GM19043 (cell line): ENCODE measurements around the gene DYNC1LI1.

Experiments used
- ATAC-seq: cut with Tn5 transposase; IDR thresholded peaks from one replicate; pipeline ENCODE4 v1.9.1; 2021; ENCODE audit warnings: low read depth; ENCODE audit not compliant: unreplicated experiment

The DYNC1LI1 gene

DNA sequence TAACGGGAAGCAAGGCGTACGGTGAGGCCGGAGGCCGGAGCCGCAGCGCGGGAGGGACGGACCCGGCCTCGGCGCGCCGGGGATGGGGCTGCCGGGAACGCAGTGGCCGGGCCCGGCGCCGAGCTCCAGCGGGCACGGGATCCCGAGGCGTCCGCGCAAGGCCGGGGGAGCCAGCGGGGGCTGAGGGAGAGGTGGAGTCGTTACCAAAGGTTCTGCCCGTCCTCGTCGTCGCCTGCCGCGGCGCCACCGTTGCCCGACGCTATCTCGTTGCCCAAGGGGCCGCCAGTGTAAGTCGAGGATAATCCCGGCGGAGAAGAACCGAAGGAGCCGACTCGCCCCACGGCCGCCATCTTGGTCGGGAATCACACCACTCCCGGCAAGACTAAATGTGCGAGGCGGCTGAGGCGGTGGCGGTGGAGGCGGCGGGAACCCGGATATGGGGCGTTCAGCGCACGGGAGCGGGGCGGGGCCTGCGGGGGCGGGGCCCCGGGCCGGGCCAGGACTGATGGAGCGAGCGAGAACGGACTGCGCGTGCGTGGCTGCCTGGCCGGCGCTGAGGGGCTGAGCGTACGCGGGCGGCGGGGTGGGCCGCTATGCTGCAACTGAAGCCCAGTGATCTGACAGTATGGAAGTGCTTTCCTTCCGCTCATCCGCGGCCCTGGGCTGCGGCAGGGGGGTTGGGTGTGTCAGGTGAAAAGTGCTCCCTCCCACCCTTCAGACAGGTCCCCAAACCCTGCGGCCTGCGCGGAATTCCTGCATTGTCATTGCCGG lies at the start of gene DYNC1LI1:
Gene DYNC1LI1 (minus strand): TSS at position 438 of the 771 bp plus-strand sequence. CDS start 88 bp downstream, at position 350.
- ATAC-seq: peak; percentile 81

DNA sequence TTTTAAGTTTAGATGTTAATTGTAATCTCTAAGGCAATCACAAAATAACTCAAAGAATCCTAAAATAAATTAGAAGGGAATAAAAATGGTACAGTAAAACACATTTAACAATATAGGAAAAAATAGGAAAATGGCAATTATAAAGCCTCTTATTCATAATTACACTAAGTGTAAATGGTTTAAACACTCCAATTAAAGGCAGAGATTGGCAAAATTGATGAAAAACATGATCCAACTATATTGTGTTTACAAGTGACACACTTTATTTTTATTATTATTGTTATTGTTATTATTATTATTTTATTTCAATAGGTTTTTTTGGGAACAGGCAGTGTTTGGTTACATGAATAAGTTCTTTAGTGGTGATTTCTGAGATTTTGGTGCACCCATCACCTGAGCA lies 48.7 kb upstream of the DYNC1LI1 start:
- ATAC-seq: no peak

DNA sequence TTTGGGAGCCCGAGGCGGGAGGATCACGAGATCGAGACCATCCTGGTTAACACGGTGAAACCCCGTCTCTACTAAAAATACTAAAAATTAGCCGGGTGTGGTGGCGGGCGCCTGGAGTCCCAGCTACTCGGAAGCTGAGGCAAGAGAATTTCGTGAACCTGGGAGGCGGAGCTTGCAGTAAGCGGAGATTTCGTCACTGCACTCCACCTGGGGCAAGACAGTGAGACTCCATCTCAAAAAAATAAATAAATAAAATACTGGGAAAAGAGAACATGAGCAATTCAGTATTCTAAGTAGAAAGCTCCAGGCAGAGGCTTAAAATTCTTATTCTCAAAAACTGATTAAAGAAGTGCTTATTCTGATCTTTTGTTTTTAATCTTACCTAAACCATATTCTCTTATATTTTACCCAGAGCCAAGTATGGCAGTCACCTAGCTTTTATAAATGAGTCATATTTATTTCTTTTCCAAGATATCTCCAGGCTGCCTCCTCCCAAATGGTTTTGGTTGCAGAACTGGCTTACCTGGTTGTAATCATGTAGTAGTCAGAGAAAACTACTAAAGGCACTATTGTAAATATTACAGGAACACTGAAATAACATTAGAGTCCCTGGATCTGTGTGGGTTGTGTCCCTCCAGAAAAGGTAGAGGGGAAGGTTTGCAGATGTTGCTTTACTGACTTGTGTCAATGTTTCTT lies 45.8 kb upstream of the DYNC1LI1 start:
- ATAC-seq: no peak

DNA sequence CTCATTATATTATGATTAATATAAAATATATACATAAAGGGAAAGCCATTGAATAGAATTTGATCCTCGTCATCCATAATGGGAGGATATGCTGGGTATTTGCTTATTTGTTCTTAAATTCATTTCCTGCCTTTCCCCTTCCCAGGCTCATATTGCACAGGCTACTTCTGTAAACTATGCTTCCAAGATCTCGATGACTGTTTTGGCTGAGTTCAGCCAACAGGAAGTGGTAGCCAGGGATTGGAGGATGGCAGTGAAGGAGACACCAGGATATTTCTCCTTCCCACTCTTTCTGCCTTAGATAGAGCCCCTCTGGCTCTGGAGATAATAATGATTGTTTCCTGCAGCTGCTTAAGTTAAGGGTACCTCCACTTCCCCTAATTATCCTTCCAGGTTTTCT lies 44.3 kb upstream of the DYNC1LI1 start:
- no peak for ATAC-seq

DNA sequence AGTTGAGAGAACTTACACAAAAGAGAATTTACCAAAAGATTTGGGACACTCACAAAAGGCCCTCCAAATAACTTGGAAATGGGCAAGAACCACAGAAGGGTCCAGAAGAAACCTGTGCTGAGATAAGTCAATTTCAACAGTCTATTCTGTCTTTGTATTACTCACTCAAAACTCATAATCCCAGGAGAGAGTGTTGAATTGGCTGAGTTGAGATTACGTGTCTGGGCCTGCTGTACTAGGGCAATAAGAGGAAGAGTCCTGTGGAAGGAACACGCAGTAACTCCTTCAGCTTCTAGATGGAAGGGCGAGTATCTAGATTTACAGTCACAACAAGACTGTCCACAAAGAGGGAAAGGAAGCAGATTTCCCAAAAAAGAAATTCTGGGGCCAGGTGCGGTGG lies 42.5 kb upstream of the DYNC1LI1 start:
- no peak for ATAC-seq

DNA sequence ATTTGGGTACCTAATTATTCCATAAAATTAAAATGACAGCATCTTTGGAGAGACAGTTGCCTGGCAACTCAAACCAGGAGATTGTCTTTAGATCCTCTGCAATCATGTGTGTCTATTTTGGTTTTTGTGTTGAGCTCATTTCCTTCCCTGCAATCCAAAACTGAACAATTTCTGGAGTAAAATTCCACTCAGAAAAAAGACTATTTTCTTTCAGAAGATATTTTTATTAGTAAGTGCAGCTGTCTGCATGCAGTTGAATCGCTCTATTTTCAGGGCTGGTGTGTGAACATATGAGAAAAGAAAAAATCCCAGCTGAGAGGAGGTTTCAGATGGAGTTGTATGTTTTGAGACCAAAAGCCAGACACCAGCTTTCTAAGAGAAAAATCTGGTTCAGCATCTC lies 41.9 kb upstream of the DYNC1LI1 start:
- ATAC-seq: no peak

DNA sequence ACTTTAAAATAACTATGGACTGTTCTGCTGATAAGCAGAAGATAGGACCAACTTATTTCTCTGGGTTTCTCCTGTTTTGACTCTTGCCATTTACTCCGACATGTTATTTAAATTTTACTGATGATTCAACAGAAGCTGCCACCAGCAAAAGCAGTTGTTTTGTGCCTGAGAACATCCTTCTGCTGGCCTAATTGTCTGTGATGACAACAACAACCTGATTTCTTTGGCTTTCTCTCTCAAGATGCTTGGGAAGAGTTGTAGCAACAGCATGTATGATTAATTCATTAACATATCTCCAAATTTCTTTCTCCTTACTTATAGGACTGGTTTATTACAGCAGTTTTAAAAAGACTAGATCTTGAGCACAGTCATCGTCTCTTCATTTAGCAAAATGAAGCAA lies 36.9 kb upstream of the DYNC1LI1 start:
- no peak for ATAC-seq

DNA sequence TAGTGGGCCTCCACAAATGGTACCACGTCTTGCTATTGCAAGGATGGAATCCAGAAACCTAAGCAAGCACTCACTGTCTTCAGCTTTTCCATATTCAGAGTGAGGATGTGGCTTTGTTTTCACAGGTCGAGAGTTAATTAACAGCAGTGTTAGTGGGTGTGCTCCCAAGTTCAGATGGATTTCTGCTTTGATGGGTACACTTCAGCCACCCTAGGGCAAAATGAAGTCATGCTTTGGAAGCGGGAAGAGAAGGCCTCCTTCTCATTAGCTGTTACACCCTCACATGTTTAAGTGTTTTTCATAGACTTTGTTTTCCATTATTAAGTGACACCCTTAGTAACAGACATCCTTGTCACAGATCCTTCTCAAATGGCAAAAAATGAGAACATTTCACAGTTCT lies 36.3 kb upstream of the DYNC1LI1 start:
- ATAC-seq: no peak

DNA sequence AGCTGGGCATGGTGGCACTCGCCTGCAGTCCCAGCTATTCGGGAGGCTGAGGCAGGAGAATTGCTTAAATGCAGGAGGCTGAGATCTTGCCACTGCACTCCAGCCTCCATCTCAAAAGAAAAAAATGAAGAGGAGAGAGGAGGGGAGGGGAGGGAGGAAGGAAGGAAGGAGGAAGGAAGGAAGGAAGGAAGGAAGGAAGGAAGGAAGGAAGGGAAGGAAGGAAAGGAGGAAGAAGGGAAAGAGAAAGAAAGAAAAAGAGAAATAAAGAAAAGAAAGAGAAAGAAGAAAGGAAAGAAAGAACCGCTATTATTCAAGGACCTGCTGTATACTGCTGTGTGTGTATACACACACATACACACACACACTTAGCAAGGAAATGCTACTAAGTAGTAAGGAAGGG lies 35.6 kb upstream of the DYNC1LI1 start:
- ATAC-seq: no peak

DNA sequence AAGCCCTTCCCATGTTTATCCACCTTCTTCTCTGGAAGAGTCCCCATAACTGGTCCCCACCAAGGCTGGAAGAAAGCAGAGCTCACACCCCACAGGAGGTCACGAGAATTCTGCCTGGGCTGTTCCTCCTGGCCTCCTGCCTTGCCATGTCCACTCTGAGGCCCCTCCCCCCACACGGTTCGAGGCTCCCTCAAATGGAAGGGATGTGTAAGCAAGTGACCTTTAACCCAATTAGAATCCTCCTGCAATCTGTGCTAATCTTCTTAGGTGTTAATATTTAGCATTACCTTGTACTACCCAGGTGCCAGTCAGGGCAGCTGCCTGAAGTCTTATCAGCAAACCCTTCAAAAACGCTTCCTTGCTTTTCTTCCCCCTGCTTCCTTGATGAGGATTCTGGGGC lies 32.4 kb upstream of the DYNC1LI1 start:
- ATAC-seq: no peak

DNA sequence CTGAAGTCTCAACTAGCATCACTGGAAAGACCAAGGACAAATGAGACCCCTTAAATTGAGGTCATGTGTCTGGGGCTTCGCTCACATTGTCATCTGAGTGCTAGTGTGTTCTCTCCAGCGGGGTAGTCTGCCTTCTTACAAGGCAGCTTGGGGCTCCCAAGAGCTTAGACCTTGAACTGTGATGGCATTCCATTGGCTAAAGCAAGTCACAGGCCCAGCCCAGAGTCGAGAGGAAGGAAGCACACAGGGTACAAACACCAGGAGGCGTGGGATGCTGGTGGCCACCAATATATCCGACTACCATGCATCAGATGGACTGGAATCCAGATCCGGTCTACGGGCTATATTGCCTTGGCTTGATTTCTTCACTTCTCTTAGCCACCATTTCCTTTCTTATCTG lies 31.5 kb upstream of the DYNC1LI1 start:
- ATAC-seq: no peak

DNA sequence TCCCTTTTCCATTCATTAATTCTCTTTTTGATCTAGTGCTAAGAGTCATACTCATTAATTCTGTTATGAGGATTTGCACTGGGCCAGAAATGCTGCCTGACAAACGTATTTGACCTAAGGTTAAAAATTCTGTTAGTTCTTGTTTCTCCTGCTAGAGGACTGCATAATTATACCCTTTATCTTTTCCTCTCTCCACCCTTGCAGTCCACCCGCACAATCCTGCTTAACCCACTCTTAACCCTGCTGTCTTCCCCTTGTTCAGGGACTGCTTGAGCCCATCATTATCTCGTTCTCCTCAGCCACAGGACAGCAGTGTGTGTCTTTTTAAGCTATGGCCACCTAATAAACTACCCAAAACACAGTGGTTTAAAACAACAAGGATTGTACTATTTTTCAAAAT lies 31.1 kb upstream of the DYNC1LI1 start:
- ATAC-seq: no peak

DNA sequence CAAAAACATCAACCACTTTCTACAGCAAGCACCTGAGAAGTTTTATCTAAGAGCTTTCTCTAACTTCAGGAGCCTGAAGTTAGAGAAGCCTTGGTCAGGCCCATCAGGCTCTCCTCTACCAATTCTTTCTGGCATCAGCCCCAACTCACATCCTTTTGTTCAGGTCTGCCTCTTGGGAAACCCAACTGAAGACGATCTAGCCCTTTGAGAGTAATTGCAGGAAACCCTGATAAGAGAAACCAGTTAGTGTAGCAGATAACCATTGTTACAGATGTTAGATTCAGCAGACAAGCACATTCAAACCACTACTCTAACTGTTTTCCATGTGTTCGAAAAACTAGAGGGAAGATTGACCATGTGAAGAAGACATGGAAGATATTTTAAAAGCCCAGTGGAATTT lies 27.0 kb upstream of the DYNC1LI1 start:
- no peak for ATAC-seq

DNA sequence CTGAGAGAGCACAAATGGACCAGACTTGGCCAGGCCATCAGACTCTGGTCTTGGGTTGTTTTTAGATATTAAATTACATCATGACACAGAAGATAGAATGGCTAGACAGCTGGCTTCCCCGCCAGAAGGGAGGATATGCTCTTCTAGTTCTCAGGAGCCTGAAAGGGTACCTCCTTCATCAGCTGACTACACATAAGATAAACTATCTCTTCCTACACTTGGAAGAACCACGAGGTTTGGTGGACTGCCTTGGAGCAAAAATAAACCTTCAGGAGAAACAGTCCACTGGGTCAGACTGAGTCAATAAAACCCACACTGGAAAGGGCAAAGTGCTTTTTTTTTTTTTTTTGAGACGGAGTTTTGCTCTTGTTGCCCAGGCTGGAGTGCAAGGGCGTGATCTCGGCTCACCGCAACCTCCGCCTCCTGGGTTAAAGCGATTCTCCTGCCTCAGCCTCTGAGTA lies 26.3 kb upstream of the DYNC1LI1 start:
- no peak for ATAC-seq

DNA sequence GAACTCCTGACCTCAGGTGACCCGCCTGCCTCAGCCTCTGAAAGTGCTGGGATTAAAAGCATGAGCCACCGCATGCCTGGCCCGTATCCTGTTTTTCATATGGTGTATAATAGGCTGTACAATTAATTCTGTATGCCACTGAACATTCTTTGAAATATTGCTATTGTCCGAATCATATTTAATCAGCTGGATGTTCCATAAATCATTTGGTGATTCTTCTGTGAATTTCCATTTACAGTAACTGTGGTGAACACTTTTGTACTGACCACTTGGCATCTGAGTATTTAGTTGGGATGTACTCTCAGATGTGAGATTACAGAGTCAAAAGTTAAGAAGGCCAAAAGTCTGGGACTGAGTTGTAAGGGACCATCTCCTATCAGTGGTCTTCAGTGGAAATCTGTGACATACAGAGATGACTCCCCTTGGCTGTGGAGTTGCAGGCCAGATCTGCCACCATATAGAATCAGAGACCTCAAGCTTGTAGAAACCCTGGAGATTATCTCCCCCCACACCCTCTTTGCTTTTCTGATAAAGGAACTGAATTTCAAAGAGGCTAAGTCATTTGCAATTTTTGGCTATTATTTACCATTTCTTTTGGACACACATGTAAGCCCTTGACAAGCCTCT lies 25.7 kb upstream of the DYNC1LI1 start:
- no peak for ATAC-seq

DNA sequence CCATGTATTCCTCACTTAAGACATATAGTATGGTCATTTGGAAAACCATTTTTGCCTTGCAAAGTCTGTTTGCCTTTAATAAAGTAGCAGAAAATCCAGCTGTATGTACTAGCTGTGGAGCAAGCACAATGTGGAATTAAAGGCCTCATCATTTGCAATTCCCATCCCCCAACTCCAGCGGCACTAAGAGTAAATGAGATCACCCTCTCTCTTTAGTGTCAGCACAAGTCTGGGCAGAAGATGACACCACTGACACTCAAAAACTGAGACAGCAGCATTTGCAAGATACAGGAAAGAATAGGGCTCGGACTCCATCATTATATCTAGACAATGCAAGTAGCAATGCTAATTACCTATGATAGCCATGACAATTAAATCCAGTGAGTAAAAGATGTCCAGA lies 24.7 kb upstream of the DYNC1LI1 start:
- ATAC-seq: no peak

DNA sequence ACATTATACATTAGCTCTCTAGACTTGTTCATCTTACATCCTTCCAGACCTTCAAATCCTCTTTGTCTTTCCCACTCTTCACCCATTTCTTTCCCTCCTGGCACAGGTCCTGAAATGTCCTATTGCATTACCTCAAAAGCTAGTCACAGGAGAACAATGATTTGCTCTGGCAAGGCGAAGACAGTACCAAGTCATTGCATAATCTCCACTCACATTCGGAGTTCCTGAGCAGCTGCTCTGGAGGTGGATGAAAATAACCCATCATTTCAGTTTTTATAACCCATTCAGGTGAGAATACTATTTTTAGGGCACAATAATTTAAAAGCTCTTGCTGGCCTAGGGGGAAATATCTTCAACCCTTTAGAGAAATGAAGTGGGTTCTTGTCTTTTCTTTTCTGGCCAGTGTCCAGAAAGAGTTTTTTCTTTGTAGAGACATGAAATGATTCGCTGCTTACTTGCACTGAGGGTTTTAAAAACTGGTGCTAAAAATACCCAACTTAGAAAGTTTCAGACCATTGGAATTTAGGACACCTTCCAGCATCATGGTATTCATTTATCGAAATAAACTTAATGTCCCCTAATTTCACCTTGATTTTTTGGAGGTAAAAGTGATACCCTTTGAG lies 23.4 kb upstream of the DYNC1LI1 start:
- no peak for ATAC-seq

DNA sequence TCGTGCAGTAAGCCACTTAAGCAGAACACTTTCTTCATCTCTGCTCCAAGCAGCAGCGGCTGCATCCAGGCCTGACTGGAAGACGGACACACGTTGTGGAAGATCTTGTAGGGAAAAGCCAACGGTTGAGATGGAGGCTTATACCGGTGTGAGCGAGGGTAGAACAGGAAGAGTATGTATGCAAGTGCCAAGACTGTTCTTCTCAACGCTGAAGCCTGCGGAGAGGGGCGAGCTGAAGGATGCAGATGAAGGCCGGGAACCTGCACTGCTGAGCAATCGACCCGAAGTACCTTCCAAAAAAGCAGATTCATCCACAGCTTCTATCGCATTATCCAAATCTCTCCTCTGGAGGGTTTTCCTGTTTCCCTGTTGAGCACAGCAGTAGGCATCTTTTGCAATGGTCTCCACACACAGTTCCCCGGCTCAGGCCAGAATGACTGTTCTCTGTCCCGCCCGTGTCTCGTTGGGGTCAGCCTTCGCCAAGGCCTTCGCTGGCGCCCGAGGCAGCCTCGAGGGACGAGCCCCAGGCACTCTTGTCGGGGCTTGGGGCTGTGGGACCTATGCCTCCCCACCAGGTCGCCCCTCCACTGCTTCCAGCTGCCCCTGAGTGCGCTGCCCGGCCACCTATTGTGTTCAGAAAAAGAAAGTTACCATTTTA lies 22.2 kb upstream of the DYNC1LI1 start:
- ATAC-seq: no peak

DNA sequence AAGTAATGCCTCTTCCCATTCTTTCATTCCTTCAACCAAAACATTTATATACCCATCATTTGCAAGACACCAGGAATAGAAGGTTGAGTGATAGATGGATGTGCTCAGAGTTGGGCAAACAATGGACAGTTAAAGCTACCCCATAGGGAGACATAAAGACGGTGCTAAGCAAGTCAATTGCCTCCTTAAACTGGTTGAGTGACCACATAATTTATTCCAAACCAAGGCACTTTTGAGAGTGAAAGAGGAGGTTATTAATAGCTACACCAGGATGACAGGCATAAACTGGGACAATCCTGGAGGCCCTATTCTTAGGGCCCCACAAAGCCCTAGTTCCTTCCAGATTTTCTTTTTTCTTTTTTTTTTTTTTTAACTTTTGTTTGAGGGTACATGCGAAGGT lies 21.4 kb upstream of the DYNC1LI1 start:
- no peak for ATAC-seq

DNA sequence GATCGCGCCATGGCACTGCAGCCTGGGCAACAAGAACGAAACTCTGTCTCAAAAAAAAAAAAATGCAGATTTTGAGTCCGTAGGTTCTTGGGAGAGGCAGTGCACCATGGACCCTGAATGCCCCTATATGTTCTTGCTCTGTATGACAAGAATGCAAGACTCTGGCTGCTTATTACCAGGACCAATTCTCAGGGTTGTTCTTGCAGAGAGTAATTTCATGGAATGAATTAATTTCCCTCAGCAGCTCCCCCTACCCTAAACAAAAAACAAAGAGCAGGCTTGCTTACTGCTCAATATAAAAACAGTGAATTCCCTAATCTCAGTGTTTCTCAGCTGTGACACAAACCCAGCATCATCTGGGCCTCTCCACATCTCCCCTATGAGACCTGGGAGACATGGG lies 20.5 kb upstream of the DYNC1LI1 start:
- no peak for ATAC-seq

DNA sequence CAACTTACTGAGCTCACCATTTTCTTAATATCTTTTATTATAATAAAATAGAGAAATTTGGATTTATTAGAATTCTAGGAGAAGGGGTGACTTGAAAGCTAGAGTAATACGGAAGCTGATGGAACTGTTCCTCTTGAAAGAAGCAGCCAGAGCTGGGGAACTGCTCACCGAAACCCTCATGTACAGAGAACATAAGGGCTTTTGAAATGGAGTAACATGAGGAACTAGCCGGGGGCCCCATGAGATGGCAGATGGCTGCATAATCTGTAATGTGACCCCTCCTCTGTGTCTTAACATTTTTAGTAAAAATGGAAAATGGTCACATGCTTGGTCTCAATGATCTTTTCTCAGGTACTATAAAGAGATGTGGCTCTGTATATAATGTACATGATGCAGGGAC lies 15.7 kb upstream of the DYNC1LI1 start:
- no peak for ATAC-seq
